Spleen (tissue), 11 donors: Measurements from ENCODE around the gene LSS. TPM values are rescaled to one million over a fixed set of nuclear protein-coding genes. Genes with fewer than 3 reads are reported as not detected.

Source experiments
- DNase-seq: peaks from one replicate; pipeline ENCODE4 v3.0.0-alpha.2; 2020
- H3K27ac ChIP-seq, 8 donors: fragments of 200-600 bp; sonication (generic) in 7 of 8; 1 replicate in 4 of 8; 2 replicates in 4 of 8; pipeline versions ENCODE4 v1.5.0 to v1.8.0; 2016 to 2021; ENCODE audit warnings: inconsistent platforms in 4 of 8, mild to moderate bottlenecking in 4 of 8, moderate library complexity in 1 of 8
- H3K27me3 ChIP-seq, 7 donors: fragments of 200-600 bp; sonication (generic) in 6 of 7; replicated peaks in 1 of 7; 1 replicate in 4 of 7; 2 replicates in 3 of 7; pipeline versions ENCODE4 v1.5.0 to v1.8.0; 2016 to 2021; ENCODE audit warnings: inconsistent platforms in 3 of 7, mild to moderate bottlenecking in 1 of 7
- H3K36me3 ChIP-seq, 6 donors: fragments of 200-600 bp; sonication (generic) in 5 of 6; 1 replicate in 4 of 6; 2 replicates in 2 of 6; pipeline versions ENCODE4 v1.5.0 to v1.8.0; 2016 to 2021; ENCODE audit warnings: inconsistent platforms in 2 of 6
- H3K4me1 ChIP-seq, 6 donors: fragments of 200-600 bp; sonication (generic) in 5 of 6; 1 replicate in 3 of 6; 2 replicates in 3 of 6; pipeline versions ENCODE4 v1.5.0 to v1.8.0; 2016 to 2021; ENCODE audit warnings: inconsistent platforms in 3 of 6
- H3K4me3 ChIP-seq, 8 donors: fragments of 200-600 bp; sonication (generic) in 7 of 8; 1 replicate in 4 of 8; 2 replicates in 4 of 8; pipeline versions ENCODE4 v1.5.0 to v1.8.0; 2016 to 2021; ENCODE audit warnings: inconsistent platforms in 4 of 8, mild to moderate bottlenecking in 4 of 8, moderate library complexity in 2 of 8
- H3K9me3 ChIP-seq, 8 donors: fragments of 200-600 bp; sonication (generic) in 7 of 8; 1 replicate in 4 of 8; 2 replicates in 4 of 8; pipeline versions ENCODE4 v1.5.0 to v1.8.0; 2016 to 2021; ENCODE audit warnings: inconsistent platforms in 4 of 8
- CTCF ChIP-seq, 11 experiments: fragments of 200-600 bp in 7 of 11; fragments of 450-650 bp in 4 of 11; sonication (generic) in 4 of 11; IDR thresholded peaks in 8 of 11; conservative IDR thresholded peaks in 3 of 11; 1 replicate in 7 of 11; 2 replicates in 4 of 11; pipeline versions ENCODE4 v1.4.0 to v1.8.0; 2016 to 2021; ENCODE audit warnings: antibody characterized with exemption in 11 of 11, inconsistent platforms in 4 of 11, mild to moderate bottlenecking in 1 of 11
- POLR2A ChIP-seq, 3 donors: fragments of 450-650 bp; IDR thresholded peaks; one replicate each; pipeline ENCODE4 v1.5.1; 2017; ENCODE audit warnings: antibody characterized with exemption in 3 of 3, mild to moderate bottlenecking in 1 of 3
- POLR2AphosphoS5 ChIP-seq, 3 donors: sonication (generic); formaldehyde crosslinking; IDR thresholded peaks; one replicate each; pipeline ENCODE4 v1.5.1; 2017; ENCODE audit warnings: antibody characterized with exemption in 3 of 3
- WGBS, 5 donors: extraction: QIAGEN DNeasy Blood & Tissue Kit in 3 of 5; methylation state at CpG; one replicate each; pipeline versions ENCODE4 v1.1.5 to v1.1.7; 2013 to 2018; 5-methylcytosine and 5-hydroxymethylcytosine counted together
- intact Hi-C: fragments of 100-400 bp; cut with DNase I; formaldehyde crosslinking; loops from one replicate; pipeline ENCODE4 v1.15.0; 2023; ENCODE audit warnings: low total_unique reads
- polyA plus RNA-seq, 3 donors: library from polyadenylated mRNA; stranded (reverse); fragments of 200-250 nt; gene quantifications; one replicate each; pipeline ENCODE4 v1.2.1, GENCODE V29; 2013
- total RNA-seq, 7 donors: library from RNA; depleted of rRNA in 3 of 7; stranded (reverse); fragments of >200 nt in 3 of 7; fragmentation: NEBNext Ultra II Directional in 4 of 7; extraction: Animal tissue kit (Norgen Biotek cat#: 25700) in 4 of 7; gene quantifications; one replicate each; pipeline versions ENCODE4 v1.1.0 to v1.2.1, GENCODE V29; 2016 to 2021
- donor health status: healthy with polysubstance abuse.
- donor health status: DM: no; HTN: no; CAD: no; lungs with moderate emphysema.
- donor health status: DM: no; HTN: no; CAD: no.
- donor health status: Bipolar disorder and iron deficiency.
- donor health status: healthy.
- donor health status: DM: no; HTN: no; CAD: no.
- donor health status: DM: yes; HTN: yes; CAD: no.

Gene LSS
- total and polyA plus RNA-seq, 10 donors: 6.3 to 31.2 (median 24.5) TPM

- Histone ChIP-seq H3K36me3 (no peaks in the 10 kb centered on the region), H3K27ac (no peak overlapping the region), H3K27me3 (peaks cover 0 to 21% (median 0%) of the 10 kb centered on the region in 7 donors), H3K4me3 (no peak overlapping the region), H3K4me1 (peaks cover 0 to 12% (median 6%) of the 10 kb centered on the region in 6 donors), H3K9me3 (no peaks in the 10 kb centered on the region)
- 90 to 95% (median 93%) methylated on average over 37 to 45 of the region's 45 CpGs for WGBS, 5 donors
- DNase-seq: peak; percentile 54
- TF ChIP-seq POLR2A (IDR thresholded peaks at IDR 0.05) (no peak), CTCF (IDR thresholded peaks at IDR 0.05 in 8 of 11, conservative IDR thresholded peaks at IDR 0.05 in 3 of 11) (no peak), POLR2AphosphoS5 (IDR thresholded peaks at IDR 0.05) (no peak)
- intact Hi-C loops: no loop called here
These were observed 76.3 kb downstream of the LSS start for GRCh38 chr21:46151989-46152926.

- H3K4me3 ChIP-seq: no peak overlapping the region
- H3K27ac ChIP-seq: no peak overlapping the region
- no peaks in the 10 kb centered on the region for H3K36me3 ChIP-seq
- H3K4me1 ChIP-seq: peaks cover 0 to 12% (median 6%) of the 10 kb centered on the region in 6 donors
- intact Hi-C loops: no loop called here
- DNase-seq: peak; percentile 74
- no peaks in the 10 kb centered on the region for H3K9me3 ChIP-seq
- 86 to 93% (median 88%) methylated on average over 30 to 47 of the region's 47 CpGs for WGBS, 5 donors
- H3K27me3 ChIP-seq: peaks cover 0 to 21% (median 0%) of the 10 kb centered on the region in 7 donors
- TF ChIP-seq POLR2A (IDR thresholded peaks at IDR 0.05) (no peak), POLR2AphosphoS5 (IDR thresholded peaks at IDR 0.05) (no peak), CTCF (IDR thresholded peaks at IDR 0.05 in 8 of 11, conservative IDR thresholded peaks at IDR 0.05 in 3 of 11) (no peak)
These were observed 77.1 kb downstream of the LSS start for GRCh38 chr21:46151261-46151988.

GRCh38 chr21:46150491-46151121 lies 78.0 kb downstream of the LSS start:
- Histone ChIP-seq H3K27ac (no peak overlapping the region), H3K27me3 (peaks cover 0 to 21% (median 0%) of the 10 kb centered on the region in 7 donors), H3K4me1 (peaks cover 0 to 12% (median 6%) of the 10 kb centered on the region in 6 donors), H3K4me3 (no peak overlapping the region), H3K9me3 (no peaks in the 10 kb centered on the region), H3K36me3 (no peaks in the 10 kb centered on the region)
- intact Hi-C loops: no loop called here
- TF ChIP-seq POLR2AphosphoS5 (IDR thresholded peaks at IDR 0.05): no peak
- no peak for TF ChIP-seq CTCF (IDR thresholded peaks at IDR 0.05 in 8 of 11, conservative IDR thresholded peaks at IDR 0.05 in 3 of 11)
- no peak for TF ChIP-seq POLR2A (IDR thresholded peaks at IDR 0.05)
- DNase-seq: peak; percentile 68
- WGBS, 5 donors: 84 to 93% (median 87%) methylated on average over 14 to 24 of the region's 24 CpGs
